Measurements from ENCODE around the gene FBXL2.

Gene FBXL2

DNA sequence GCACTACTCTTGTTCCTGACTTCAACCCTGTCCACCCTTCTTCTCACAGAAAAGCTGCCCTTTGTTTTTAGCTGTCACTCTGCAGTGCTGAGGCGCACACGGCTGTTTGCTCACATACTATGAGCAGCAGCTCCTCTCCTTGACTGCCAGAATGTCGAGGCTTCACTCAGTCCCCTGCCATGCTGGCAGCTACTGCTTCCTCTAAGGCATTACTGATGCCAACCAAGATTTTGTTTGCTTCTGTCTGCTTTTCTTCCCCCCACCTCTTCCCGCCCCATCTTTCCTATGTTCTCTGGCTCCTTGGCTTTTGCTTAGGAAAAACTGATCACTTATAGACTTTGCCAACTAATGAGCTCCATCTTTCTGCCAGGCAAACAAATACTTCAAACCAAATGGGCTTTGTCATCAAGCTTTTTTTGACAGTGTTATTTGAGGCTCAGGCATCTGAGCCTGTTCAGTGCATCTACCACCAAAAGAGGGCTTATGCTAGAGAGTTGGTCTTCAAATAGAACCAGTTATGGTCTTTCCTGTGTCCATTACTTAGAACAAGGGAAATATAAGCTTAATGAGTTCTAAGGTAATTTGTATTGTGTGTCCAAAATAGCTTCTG is 81.0 kb downstream of the FBXL2 start:
- no peak for ATAC-seq
- TF ChIP-seq ZNF565 (CRISPR knock-in tag; conservative IDR thresholded peaks at IDR 0.05; ENCODE audit: low read depth) (no peak), SNAI2 (CRISPR knock-in tag; IDR thresholded peaks at IDR 0.05) (no peak), TCF4 (CRISPR knock-in tag; IDR thresholded peaks at IDR 0.05; ENCODE audit: borderline replicate concordance) (no peak), ARNTL (CRISPR knock-in tag; IDR thresholded peaks at IDR 0.05; ENCODE audit: borderline replicate concordance, low read depth) (no peak), RARB (CRISPR knock-in tag; IDR thresholded peaks at IDR 0.05) (no peak), ZFP30 (CRISPR knock-in tag; IDR thresholded peaks at IDR 0.05) (no peak), OSR1 (CRISPR knock-in tag; IDR thresholded peaks at IDR 0.05) (no peak)
- TF ChIP-seq, protein P1, sequence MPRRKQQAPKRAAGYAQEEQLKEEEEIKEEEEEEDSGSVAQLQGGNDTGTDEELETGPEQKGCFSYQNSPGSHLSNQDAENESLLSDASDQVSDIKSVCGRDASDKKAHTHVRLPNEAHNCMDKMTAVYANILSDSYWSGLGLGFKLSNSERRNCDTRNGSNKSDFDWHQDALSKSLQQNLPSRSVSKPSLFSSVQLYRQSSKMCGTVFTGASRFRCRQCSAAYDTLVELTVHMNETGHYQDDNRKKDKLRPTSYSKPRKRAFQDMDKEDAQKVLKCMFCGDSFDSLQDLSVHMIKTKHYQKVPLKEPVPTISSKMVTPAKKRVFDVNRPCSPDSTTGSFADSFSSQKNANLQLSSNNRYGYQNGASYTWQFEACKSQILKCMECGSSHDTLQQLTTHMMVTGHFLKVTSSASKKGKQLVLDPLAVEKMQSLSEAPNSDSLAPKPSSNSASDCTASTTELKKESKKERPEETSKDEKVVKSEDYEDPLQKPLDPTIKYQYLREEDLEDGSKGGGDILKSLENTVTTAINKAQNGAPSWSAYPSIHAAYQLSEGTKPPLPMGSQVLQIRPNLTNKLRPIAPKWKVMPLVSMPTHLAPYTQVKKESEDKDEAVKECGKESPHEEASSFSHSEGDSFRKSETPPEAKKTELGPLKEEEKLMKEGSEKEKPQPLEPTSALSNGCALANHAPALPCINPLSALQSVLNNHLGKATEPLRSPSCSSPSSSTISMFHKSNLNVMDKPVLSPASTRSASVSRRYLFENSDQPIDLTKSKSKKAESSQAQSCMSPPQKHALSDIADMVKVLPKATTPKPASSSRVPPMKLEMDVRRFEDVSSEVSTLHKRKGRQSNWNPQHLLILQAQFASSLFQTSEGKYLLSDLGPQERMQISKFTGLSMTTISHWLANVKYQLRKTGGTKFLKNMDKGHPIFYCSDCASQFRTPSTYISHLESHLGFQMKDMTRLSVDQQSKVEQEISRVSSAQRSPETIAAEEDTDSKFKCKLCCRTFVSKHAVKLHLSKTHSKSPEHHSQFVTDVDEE (CRISPR knock-in tag; IDR thresholded peaks at IDR 0.05) = no peak
- TF ChIP-seq, protein P2, sequence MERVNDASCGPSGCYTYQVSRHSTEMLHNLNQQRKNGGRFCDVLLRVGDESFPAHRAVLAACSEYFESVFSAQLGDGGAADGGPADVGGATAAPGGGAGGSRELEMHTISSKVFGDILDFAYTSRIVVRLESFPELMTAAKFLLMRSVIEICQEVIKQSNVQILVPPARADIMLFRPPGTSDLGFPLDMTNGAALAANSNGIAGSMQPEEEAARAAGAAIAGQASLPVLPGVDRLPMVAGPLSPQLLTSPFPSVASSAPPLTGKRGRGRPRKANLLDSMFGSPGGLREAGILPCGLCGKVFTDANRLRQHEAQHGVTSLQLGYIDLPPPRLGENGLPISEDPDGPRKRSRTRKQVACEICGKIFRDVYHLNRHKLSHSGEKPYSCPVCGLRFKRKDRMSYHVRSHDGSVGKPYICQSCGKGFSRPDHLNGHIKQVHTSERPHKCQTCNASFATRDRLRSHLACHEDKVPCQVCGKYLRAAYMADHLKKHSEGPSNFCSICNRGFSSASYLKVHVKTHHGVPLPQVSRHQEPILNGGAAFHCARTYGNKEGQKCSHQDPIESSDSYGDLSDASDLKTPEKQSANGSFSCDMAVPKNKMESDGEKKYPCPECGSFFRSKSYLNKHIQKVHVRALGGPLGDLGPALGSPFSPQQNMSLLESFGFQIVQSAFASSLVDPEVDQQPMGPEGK (CRISPR knock-in tag; IDR thresholded peaks at IDR 0.05; ENCODE audit: borderline replicate concordance) = no peak

DNA sequence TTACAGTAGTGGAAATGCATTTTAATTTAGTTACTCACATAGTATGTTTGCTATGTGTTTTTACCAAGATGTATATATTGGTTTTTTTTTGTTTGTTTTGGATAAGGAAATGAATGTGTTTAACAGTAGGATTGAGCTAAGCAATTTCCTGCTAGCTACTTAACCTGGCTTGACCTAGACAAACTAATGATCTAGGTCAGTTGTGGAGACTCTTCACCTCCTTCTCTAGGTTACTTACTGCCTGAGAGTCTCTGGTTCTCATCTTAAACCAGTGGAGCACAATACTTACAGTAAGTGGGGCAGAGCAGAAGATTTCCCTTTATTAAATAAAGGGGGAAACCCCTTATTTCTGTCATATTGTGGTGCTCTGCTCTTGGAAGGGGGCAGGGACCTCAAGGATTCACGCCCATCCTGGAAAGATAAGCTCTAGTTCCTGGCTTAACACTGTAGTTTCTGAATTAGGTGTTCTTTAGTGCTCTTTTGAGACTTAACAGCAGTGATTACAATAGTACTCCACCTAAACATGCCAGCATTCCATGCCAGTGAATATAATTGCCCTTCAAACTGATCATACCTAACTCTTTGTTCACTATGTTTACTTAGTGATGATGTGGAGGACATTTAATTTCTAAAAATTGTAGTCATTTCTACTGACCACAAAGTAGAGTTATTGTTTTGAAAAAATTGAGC is 83.0 kb downstream of the FBXL2 start:
- peak; percentile 91 for ATAC-seq
- no peak for TF ChIP-seq ZNF565 (CRISPR knock-in tag; conservative IDR thresholded peaks at IDR 0.05; ENCODE audit: low read depth)
- TF ChIP-seq, protein P1 (CRISPR knock-in tag; IDR thresholded peaks at IDR 0.05) = no peak

DNA sequence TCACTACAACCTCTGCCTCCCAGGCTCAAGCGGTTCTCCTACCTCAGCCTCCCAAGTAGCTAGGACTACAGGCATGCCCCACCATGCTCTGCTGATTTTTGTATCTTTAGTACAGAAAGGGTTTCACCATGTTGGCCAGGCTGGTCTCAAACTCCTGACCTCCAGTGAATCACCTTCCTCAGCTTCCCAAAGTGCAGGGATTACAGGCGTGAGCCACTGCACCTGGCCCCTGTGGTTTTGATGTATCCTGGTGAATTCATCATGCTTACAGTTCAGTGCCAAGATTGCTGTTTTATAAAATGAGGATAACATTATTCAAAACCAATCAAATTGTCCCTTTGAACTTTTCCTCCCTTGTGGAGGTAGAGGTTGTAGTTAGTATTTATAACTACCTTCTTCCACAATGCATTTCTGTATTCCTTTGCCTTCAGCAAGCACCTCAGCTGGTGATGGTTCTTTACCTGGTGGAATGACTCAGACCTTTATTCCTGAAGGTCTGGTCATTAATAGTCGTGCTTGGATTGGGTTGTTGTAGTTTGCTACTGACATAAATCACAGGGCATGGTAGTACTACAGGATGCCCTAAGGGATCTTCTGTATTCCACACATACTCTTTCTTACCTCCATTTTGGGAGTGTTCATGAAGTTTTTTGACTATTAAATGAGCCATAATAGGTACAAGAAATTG is 86.0 kb downstream of the FBXL2 start:
- TF ChIP-seq RARB (CRISPR knock-in tag; IDR thresholded peaks at IDR 0.05) (no peak), SNAI2 (CRISPR knock-in tag; IDR thresholded peaks at IDR 0.05) (no peak), ISL1 (CRISPR knock-in tag; IDR thresholded peaks at IDR 0.05) (no peak), ZC3H10 (CRISPR knock-in tag; IDR thresholded peaks at IDR 0.05) (no peak), ZFP3 (CRISPR knock-in tag; IDR thresholded peaks at IDR 0.05) (no peak), OSR1 (CRISPR knock-in tag; IDR thresholded peaks at IDR 0.05) (no peak), GLIS3 (CRISPR knock-in tag; IDR thresholded peaks at IDR 0.05) (no peak)
- TF ChIP-seq, protein P1 (CRISPR knock-in tag; IDR thresholded peaks at IDR 0.05) = no peak
- no peak for ATAC-seq

DNA sequence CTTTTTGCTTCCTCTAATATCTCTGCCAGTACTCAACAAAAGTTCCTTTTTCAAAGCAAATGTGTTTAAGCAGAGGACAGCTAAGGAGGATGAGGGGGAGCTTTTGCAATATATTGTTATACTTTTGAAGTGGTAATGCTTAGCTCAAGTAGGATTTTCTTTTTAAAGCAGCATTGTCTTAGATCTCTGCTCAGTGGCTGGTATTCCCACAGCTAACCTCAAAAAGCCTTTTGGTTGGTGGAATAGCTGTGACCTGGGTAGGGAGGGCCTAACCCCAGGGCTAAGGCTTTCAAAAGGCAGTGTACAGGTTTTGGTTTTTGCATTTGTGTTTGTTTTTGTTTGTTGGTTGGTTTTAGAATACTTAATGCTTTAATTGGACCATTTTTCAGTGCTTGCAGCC is 86.8 kb downstream of the FBXL2 start:
- ATAC-seq = no peak
- TF ChIP-seq ZFP30 (CRISPR knock-in tag; IDR thresholded peaks at IDR 0.05) = no peak
- no peak for TF ChIP-seq ESRRG (CRISPR knock-in tag; IDR thresholded peaks at IDR 0.05)
- no peak for TF ChIP-seq ISL1 (CRISPR knock-in tag; IDR thresholded peaks at IDR 0.05)
- no peak for TF ChIP-seq RARB (CRISPR knock-in tag; IDR thresholded peaks at IDR 0.05)
- no peak for TF ChIP-seq ZNF8 (CRISPR knock-in tag; IDR thresholded peaks at IDR 0.05)
- TF ChIP-seq, protein P3, sequence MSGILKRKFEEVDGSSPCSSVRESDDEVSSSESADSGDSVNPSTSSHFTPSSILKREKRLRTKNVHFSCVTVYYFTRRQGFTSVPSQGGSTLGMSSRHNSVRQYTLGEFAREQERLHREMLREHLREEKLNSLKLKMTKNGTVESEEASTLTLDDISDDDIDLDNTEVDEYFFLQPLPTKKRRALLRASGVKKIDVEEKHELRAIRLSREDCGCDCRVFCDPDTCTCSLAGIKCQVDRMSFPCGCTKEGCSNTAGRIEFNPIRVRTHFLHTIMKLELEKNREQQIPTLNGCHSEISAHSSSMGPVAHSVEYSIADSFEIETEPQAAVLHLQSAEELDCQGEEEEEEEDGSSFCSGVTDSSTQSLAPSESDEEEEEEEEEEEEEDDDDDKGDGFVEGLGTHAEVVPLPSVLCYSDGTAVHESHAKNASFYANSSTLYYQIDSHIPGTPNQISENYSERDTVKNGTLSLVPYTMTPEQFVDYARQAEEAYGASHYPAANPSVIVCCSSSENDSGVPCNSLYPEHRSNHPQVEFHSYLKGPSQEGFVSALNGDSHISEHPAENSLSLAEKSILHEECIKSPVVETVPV (CRISPR knock-in tag; IDR thresholded peaks at IDR 0.05) = no peak
- TF ChIP-seq, protein P4, sequence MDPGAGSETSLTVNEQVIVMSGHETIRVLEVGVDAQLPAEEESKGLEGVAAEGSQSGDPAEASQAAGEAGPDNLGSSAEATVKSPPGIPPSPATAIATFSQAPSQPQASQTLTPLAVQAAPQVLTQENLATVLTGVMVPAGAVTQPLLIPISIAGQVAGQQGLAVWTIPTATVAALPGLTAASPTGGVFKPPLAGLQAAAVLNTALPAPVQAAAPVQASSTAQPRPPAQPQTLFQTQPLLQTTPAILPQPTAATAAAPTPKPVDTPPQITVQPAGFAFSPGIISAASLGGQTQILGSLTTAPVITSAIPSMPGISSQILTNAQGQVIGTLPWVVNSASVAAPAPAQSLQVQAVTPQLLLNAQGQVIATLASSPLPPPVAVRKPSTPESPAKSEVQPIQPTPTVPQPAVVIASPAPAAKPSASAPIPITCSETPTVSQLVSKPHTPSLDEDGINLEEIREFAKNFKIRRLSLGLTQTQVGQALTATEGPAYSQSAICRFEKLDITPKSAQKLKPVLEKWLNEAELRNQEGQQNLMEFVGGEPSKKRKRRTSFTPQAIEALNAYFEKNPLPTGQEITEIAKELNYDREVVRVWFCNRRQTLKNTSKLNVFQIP (CRISPR knock-in tag; IDR thresholded peaks at IDR 0.05; ENCODE audit: borderline replicate concordance, low read depth) = no peak
- no peak for TF ChIP-seq ZFP3 (CRISPR knock-in tag; IDR thresholded peaks at IDR 0.05)
- TF ChIP-seq SNAI2 (CRISPR knock-in tag; IDR thresholded peaks at IDR 0.05) = no peak
- TF ChIP-seq ZNF565 (CRISPR knock-in tag; conservative IDR thresholded peaks at IDR 0.05; ENCODE audit: low read depth) = no peak
